ENCODE measurements around the gene MORC3. TPM values are rescaled to one million over a fixed set of nuclear protein-coding genes. Genes with fewer than 3 reads are reported as not detected.

Gene MORC3
- total RNA-seq, 1 donor from 2014 or later = 58.8 TPM

DNA sequence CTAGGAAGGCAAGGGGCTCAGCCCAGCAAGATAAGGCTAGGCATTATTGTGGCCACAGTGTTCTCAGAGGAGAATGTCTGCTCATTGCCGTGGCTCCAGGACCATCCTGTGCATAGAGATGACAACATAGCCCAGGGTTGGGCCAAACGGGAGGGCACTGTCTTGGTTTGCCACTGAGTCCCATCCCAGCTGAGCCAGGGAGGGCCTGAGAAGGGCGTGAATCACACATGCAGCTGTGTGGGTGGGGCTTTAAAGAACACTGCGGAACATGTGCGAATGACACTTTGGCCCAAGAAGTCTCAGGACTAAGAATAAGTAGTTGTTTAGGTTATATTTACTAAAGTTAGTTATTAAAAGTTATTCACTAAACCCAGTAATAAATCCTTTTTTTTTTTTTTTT is 83.7 kb downstream of the MORC3 start:
- DNase-seq (ENCODE audit: low spot score) (no peak), ATAC-seq (no peak)
- intact Hi-C loops (cut with DNase I) = no loop called here

DNA sequence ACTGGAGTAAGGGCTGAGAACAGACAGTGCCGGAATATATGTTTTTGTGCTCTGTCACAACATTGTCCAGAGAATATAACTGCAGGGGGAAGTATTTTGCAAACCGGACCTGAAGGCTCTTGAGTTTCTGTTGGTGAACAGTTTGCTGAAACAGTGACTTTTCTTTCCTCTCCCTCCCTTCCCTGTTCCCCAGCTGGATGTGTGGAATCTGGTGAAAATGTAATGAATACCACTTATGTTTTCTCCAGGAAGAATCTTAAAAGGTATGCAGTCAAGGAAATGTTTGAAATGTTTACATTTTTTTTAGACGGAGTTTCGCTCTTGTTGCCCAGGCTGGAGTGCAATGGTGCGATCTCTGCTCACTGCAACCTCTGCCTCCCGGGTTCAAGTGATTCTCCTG is 88.6 kb downstream of the MORC3 start:
- intact Hi-C loops (cut with DNase I) = no loop called here
- no peak for ATAC-seq
- DNase-seq (ENCODE audit: low spot score) = no peak

DNA sequence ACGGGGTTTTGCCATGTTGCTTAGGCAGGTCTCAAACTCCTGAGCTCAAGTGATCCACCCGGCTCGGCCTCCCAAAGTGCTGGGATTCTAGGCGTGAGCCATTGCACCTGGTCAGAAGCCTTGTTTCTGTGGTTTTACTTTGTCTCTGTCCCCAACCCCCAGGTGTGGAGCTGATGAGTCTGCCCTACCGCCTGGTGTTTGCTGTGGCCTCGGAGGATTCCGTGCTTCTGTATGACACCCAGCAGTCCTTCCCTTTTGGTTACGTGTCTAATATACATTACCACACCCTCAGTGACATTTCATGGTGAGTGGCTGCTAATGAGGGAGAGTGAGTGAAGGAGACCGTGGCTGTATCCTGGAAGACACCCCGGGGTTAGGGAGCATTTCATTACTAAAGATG is 91.3 kb downstream of the MORC3 start:
- DNase-seq (ENCODE audit: low spot score) (no peak), ATAC-seq (no peak)
- intact Hi-C loops (cut with DNase I) = loop anchor here (5.0 kb wide), 1 partner anchor 1301 kb away; no protein-coding TSS in a partner anchor

DNA sequence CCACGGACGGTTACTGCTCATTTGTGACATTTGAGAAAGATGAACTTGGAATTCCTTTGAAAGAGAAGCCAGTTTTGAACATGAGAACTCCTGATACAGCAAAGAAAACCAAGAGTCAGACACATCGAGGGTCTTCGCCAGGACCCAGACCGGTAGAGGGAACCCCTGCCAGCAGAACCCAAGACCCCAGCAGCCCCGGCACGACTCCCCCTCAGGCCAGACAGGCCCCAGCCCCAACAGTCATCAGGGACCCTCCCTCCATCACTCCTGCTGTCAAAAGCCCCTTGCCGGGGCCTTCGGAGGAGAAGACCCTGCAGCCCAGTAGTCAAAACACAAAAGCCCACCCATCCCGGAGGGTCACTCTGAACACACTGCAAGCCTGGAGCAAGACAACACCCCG is 92.9 kb downstream of the MORC3 start:
- no peak for DNase-seq (ENCODE audit: low spot score)
- intact Hi-C loops (cut with DNase I) = loop anchor here (5.0 kb wide), 1 partner anchor 1299 kb away; no protein-coding TSS in a partner anchor

DNA sequence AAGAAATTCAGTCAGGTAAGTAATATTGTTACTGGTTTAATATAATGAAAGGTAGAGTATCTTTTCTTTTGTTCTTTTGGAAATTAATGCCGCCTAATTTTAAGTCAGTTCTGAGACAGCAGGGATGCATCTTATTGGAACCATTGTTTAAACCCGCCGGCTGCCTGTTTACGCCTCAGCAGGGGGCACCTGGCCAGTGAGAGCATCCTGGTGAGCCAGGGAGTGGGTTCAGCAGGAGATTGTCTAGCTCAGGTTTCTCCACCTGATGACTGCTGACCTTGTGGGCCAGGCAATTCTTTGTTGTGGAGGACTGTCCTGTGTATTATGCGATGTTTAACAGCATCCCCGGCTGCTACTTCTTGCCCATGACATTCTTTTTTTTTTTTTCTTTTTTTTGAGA is 95.4 kb downstream of the MORC3 start:
- ATAC-seq (no peak), DNase-seq (ENCODE audit: low spot score) (peak; percentile 18)
- intact Hi-C loops (cut with DNase I) = no loop called here

More for the DNA sequence above, 92.9 kb downstream of the MORC3 start:
- ATAC-seq = no peak

DNA sequence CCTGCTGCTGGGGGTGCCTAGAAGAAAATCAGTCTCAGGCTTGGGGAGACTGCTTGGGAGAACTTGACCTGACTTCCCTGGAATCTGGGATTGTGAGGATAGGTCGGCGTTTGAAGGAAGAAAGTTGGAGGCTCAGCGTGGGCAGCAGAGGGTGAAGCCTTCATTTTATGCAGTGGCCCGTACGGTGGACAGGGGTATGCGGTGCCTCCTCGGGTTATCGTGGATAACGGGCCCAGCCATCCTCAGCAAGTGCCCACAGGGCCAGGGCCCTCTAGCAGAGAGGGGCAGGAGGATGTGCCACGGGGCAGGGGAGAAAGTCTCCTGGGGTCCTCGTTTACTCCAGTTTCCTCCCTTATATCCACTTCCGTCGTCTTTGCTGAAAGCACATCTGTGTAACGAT is 99.2 kb downstream of the MORC3 start:
- no peak for ATAC-seq
- peak; percentile 34 for DNase-seq (ENCODE audit: low spot score)
- intact Hi-C loops (cut with DNase I) = no loop called here

DNA sequence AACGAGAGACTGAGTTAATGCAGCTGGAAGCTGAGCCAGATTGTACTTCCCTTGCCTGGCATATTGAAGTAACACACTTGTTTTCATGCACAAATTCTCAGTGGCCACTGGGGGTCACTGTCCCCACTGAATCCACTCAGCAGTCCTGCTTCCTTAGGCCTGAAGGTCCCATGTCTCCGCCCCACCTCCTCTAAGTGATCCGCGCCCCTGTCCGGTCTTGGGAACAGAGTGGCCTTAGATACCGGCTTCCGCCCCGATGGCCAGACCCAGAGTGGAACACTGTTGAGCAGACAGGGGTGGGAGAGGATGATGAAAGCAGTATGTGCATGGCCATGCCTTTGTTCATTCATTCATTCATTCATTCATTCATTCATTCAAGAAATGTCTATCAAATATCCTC is 100.0 kb downstream of the MORC3 start:
- ATAC-seq = peak; percentile 89
- intact Hi-C loops (cut with DNase I) = no loop called here
- DNase-seq (ENCODE audit: low spot score) = peak; percentile 82

DNA sequence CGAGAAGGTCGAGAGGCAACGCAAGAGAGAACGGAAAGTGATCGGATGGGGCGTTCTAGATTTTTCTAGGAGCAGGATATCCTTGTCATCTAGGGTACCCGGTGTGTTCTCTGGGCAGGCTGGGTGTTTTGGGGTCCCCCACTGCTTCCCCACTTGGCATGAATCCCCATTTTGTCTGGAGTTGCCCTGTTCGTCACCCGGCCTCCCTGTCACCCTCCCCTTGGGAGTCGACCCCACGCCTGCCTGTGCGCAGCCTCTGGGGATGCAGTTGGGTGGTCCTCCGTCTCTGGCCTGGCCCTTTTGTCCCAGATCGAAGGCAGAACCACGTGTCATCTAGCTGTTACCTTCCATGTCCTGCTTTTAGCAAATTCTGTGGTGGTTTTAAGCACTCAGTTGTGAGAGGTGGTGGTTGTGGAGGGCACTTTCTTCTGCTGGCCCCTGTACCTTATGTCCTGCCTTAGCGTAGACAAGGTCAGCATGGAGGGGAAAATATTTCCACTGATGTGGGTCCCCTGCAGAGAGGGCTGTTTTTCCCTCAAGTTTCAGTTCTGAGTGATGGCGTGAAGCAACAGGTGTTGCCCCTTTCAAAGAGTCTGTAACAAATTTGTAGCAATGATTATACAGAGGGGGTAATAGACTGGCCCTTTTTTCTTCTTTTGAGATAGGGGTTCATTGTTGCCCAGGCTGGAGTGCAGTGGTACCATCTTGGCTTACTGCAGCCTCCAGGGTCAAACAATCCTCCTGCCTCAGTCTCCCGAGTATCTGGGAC is 100.8 kb downstream of the MORC3 start:
- DNase-seq (ENCODE audit: low spot score) = peak; percentile 58
- intact Hi-C loops (cut with DNase I) = no loop called here
- ATAC-seq = no peak

DNA sequence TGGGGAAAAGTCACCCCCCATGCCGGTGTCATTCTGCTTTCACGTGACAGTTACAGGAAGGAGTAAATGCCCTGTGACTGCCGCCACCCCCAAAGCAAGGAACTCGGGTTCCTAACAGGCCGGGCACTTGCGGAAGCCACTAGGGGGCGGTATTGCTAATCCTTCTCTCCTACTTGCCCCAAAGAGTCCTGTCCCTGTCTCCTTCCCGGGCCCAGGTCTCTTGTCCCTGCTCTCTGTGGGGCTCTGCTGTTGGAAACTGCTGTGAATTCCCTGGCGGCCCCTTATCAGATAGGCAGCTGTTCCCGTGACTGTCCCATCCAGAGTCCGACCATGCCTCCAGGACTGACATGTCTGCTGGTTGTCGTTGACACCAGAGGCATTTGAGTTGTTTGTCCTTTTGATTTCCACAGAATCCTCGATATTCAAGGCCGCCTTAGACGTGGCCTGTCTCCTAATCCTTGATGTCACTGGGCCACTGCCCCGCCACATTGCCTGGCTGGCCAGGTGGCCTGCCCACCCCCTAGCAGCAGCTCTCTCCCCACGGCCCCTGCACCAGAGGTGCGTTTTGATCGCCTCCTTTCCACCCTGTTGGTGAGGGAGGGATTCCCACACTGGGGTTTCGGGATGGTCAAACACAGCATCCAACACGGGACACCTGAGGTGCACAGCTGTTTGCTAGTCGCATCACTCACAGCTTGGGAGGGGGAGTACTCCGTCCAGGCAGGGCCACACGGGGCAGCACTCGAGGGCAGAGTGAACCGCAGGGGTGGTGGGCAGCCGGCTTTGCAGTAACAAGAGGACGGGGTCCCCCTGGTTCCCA is 102.5 kb downstream of the MORC3 start:
- peak; percentile 57 for DNase-seq (ENCODE audit: low spot score)
- intact Hi-C loops (cut with DNase I) = no loop called here
- ATAC-seq = peak; percentile 13

DNA sequence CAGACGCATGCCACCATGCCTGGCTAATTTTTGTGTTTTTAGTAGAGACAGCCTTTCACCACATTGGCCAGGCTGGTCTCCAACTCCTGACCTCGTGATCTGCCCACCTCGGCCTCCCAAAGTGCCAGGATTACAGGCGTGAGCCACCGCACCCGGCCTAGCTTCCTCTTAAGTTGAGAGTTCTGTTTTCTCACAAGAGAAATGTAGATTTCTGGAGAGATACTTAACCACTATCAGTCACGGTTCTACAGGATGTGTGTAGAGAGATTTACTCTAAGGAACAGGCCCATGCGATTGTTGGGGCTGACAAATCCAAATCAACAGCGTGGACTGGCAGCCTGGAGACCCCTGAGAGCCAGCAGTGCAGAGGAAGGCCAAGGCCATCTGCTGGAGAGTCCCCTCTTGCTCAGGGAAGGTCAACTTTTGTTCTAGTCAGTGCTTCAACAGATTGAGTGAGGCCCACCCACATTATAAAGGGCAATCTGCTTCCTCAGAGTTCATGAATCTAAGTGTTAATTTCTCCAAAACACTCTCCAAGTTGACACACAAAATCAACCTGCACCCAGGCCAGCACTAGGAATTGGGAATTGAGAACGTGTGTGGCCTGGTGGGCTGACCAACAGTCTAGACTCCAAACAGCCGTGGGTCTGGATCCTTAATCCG is 103.9 kb downstream of the MORC3 start:
- intact Hi-C loops (cut with DNase I) = no loop called here
- peak; percentile 27 for DNase-seq (ENCODE audit: low spot score)
- no peak for ATAC-seq

DNA sequence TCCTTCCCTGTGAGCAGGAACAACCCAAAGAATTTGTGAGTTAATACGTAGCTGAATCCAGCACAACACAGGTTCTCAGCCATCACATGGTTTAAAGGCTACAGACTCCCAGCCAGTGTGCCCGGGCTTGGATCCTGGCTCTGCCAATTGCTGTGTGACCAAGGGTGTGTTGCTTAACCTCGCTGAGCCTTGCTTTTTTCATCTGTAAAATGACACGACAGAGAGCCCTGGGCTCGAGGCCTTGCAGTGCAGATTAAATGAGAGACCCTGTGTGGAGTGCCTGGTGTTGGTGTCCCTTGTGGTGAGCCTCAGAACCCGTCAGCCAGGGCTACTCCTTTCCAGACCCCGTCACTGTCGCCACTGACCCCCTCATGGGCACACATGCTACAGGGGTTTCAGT is 104.6 kb downstream of the MORC3 start:
- ATAC-seq = no peak
- peak; percentile 31 for DNase-seq (ENCODE audit: low spot score)
- intact Hi-C loops (cut with DNase I) = no loop called here

DNA sequence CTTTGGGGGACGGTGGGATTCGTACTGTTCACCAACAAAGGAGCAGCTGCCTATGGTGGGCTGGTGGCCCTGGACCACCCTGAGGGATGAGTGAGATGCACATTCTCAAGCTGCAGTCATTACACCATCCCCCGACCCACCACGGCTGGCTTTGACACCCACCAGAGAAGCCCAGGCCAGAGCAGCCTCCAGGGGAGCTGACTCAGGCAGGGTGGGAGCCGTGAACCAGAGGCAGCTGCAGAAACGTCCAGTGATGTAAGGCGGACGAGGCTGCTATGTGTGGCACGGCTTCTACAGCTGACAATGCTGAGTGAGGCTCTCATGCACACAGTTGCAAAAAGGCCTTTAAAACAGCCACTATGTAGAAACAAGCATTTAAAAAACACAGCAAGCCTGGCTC is 105.3 kb downstream of the MORC3 start:
- ATAC-seq (no peak), DNase-seq (ENCODE audit: low spot score) (peak; percentile 38)
- intact Hi-C loops (cut with DNase I) = no loop called here

Other genes with a start within 250 kb of the MORC3 start
- 15.4 TPM for gene CBR3, start 185.1 kb upstream of the MORC3 start, total RNA-seq
- gene DOP1B, start 163.4 kb upstream of the MORC3 start, total RNA-seq = 15.6 TPM
- 2.5 TPM for gene CHAF1B, start 65.2 kb downstream of the MORC3 start, total RNA-seq
- gene CLDN14, start 159.9 kb downstream of the MORC3 start, total RNA-seq = 1.2 TPM